ENCODE results near the gene TTC21A. TPM values are rescaled to one million over a fixed set of nuclear protein-coding genes. Genes with fewer than 3 reads are reported as not detected.

The TTC21A gene
- total and polyA plus RNA-seq, 10 of the 15 experiments (the other 5 are each of a cell fraction or from before 2014, with no cell fraction given) = 0.62 to 3.2 (median 1.2) TPM

- Histone ChIP-seq H3K4me1 (ENCODE audit: control insufficient read depth, insufficient read depth, low read length) (peaks cover 25% of the 10 kb centered on the region), H3K9ac (ENCODE audit: control insufficient read depth, insufficient read depth, low read length) (no peak overlapping the region), H3K4me3 (no peak overlapping the region), H3K4me2 (ENCODE audit: control insufficient read depth, insufficient read depth) (no peak overlapping the region), H3K27me3 (replicated peaks in 1 of 2; ENCODE audit: control insufficient read depth in 2 of 2, insufficient read depth in 2 of 2, low read length in 1 of 2) (no peaks in the 10 kb centered on the region), H3K27ac (ENCODE audit: control insufficient read depth, insufficient read depth) (no peak overlapping the region), H3K9me3 (replicated peaks; ENCODE audit: control insufficient read depth, insufficient read depth, low read length) (no peaks in the 10 kb centered on the region), H2AFZ (ENCODE audit: control insufficient read depth, low read depth, low read length) (no peak overlapping the region), H3K79me2 (ENCODE audit: control insufficient read depth, insufficient read depth, low read length) (no peaks in the 10 kb centered on the region), H3K36me3 (ENCODE audit: control insufficient read depth in 2 of 2, insufficient read depth in 2 of 2, low read length in 1 of 2) (no peaks in the 10 kb centered on the region), H4K20me1 (ENCODE audit: control insufficient read depth, insufficient read depth) (no peaks in the 10 kb centered on the region)
- intact Hi-C loops (cut with micrococcal nuclease; ENCODE audit: unreplicated experiment) (no loop called here), in situ Hi-C loops (cut with MboI) (no loop called here)
- ATAC-seq (no peak), FAIRE-seq (no peak), DNase-seq (ENCODE audit: low read depth, low spot score) (no peak)
- SMC1A ChIA-PET (ENCODE audit: uncharacterized antibody, unreplicated experiment) = interaction anchor here (0.9 to 4.8 kb wide), 10 partner anchors 13 to 166 kb away, joined by 3 to 45 read pairs (median 4); partner anchors contain the start of gene XIRP1
- CTCF ChIA-PET = interaction anchor here (0.5 to 4.5 kb wide), 19 partner anchors 8 to 166 kb away, joined by 3 to 47 read pairs (median 6); partner anchors contain the start of genes GORASP1, TTC21A and XIRP1
- no peak for TF ChIP-seq CUX1 (IDR thresholded peaks at IDR 0.05; ENCODE audit: insufficient replicate concordance, low read depth, low read length)
- no peak for TF ChIP-seq FOXM1 (IDR thresholded peaks at IDR 0.05; ENCODE audit: low read depth, low read length)
- TF ChIP-seq ZNF217 (IDR thresholded peaks at IDR 0.05) = no peak
- TF ChIP-seq ZBTB4 (CRISPR knock-in tag; IDR thresholded peaks at IDR 0.05) = no peak
- TF ChIP-seq GABPA (IDR thresholded peaks at IDR 0.05; ENCODE audit: low read depth) = no peak
- no peak for TF ChIP-seq EZH2 (IDR thresholded peaks at IDR 0.05; ENCODE audit: borderline replicate concordance, control insufficient read depth, low read depth, low read length)
- TF ChIP-seq RFX5 (IDR thresholded peaks at IDR 0.05; ENCODE audit: low read depth, low read length) = no peak
- no peak for TF ChIP-seq STAT1 (conservative IDR thresholded peaks at IDR 0.05)
- TF ChIP-seq YBX1 (IDR thresholded peaks at IDR 0.05) = no peak
- TF ChIP-seq CHD1 (IDR thresholded peaks at IDR 0.05; ENCODE audit: low read depth, low read length) = no peak
- no peak for TF ChIP-seq EGR1 (IDR thresholded peaks at IDR 0.05; ENCODE audit: borderline replicate concordance in 1 of 2, low read depth in 2 of 2, low read length in 2 of 2)
- no peak for TF ChIP-seq NBN (IDR thresholded peaks at IDR 0.05)
- 75% methylated on average over 12 of the region's 12 CpGs for WGBS (ENCODE audit: insufficient coverage, insufficient replicate concordance, low lambda C conversion rate, missing lambda C conversion rate)
- BruUV-seq (replicated peaks) = no TSS peak
- POLR2A ChIA-PET = no interaction called here
- RAD21 ChIA-PET (ENCODE audit: unreplicated experiment) = interaction anchor here (1.0 to 4.2 kb wide), 6 partner anchors 31 to 169 kb away, joined by 3 to 40 read pairs (median 3); no protein-coding TSS in a partner anchor
These were observed 18.5 kb downstream of the TTC21A start for GRCh38 chr3:39125841-39126500.
